K562 (cell line): ENCODE results near the gene MSMO1. TPM values are rescaled to one million over a fixed set of nuclear protein-coding genes. Genes with fewer than 3 reads are reported as not detected.

Experiments
- BCL6 ChIP-seq: fragments of 250-450 bp; sonication (Bioruptor Pico); IDR thresholded peaks from 2 replicates; pipeline ENCODE4 v1.4.0; 2020
- BRF1 ChIP-seq: IDR thresholded peaks from 3 replicates; pipeline ENCODE4 v1.6.1; 2011; ENCODE audit warnings: borderline replicate concordance, mild to moderate bottlenecking; ENCODE audit not compliant: insufficient read length; ENCODE audit errors: extremely low read depth
- E2F1 ChIP-seq: sonication (generic); formaldehyde crosslinking; IDR thresholded peaks from 2 replicates; pipeline ENCODE4 v1.8.1; 2023; ENCODE audit warnings: mild to moderate bottlenecking, missing genetic modification reagents, moderate library complexity
- EHMT2 ChIP-seq: fragments of 450-650 bp; IDR thresholded peaks from 2 replicates; pipeline ENCODE4 v1.6.1; 2018; ENCODE audit warnings: antibody characterized with exemption
- ESRRA ChIP-seq: fragments of 450-650 bp; IDR thresholded peaks from 2 replicates; pipeline ENCODE4 v1.6.1; 2014; ENCODE audit warnings: low read depth, mild to moderate bottlenecking, moderate library complexity, borderline replicate concordance
- FOSL1 ChIP-seq: fragments of 200-800 bp; sonication (Bioruptor generic); conservative IDR thresholded peaks from 2 replicates; pipeline ENCODE4 v1.6.1; 2016; ENCODE audit warnings: missing genetic modification characterization, missing compliant biosample characterization
- GABPB1 ChIP-seq: sonication (generic); formaldehyde crosslinking; IDR thresholded peaks from 2 replicates; pipeline ENCODE4 v1.8.0; 2022; ENCODE audit warnings: mild to moderate bottlenecking, missing genetic modification reagents
- HLTF ChIP-seq: fragments of 450-650 bp; IDR thresholded peaks from 2 replicates; pipeline ENCODE4 v1.6.1; 2016
- NFYB ChIP-seq: IDR thresholded peaks from 2 replicates; pipeline ENCODE4 v1.6.1; 2011; ENCODE audit warnings: mild to moderate bottlenecking, moderate library complexity; ENCODE audit not compliant: insufficient read length; ENCODE audit errors: extremely low read depth
- PBX2 ChIP-seq, 2 experiments: IDR thresholded peaks in 1 of 2; conservative IDR thresholded peaks in 1 of 2; 2 replicates each; pipeline ENCODE4 v1.6.1; 2016; ENCODE audit warnings: low read depth in 2 of 2, mild to moderate bottlenecking in 1 of 2, missing compliant biosample characterization in 1 of 2, missing genetic modification characterization in 1 of 2, moderate library complexity in 1 of 2
- POLR2A ChIP-seq: fragments of 450-650 bp; conservative IDR thresholded peaks from 2 replicates; pipeline ENCODE4 v1.6.1; 2016
- POLR2G ChIP-seq: fragments of 200-400 bp; formaldehyde crosslinking; IDR thresholded peaks from 2 replicates; pipeline ENCODE4 v1.6.1; 2017; ENCODE audit warnings: low read depth, mild to moderate bottlenecking, antibody characterized with exemption, low read length, moderate library complexity
- RB1 ChIP-seq: fragments of 450-650 bp; IDR thresholded peaks from 2 replicates; pipeline ENCODE4 v1.6.1; 2017; ENCODE audit warnings: low read depth, mild to moderate bottlenecking
- SP1 ChIP-seq: sonication (generic); formaldehyde crosslinking; IDR thresholded peaks from 2 replicates; pipeline ENCODE4 v1.8.1; 2022; ENCODE audit warnings: mild to moderate bottlenecking, missing genetic modification reagents
- SRSF1 ChIP-seq: fragments of 200-400 bp; formaldehyde crosslinking; IDR thresholded peaks from 2 replicates; pipeline ENCODE4 v1.6.1; 2017; ENCODE audit warnings: mild to moderate bottlenecking, low read depth, low read length, moderate library complexity
- TAF1 ChIP-seq: IDR thresholded peaks from 2 replicates; pipeline ENCODE4 v1.6.1; 2011; ENCODE audit warnings: mild to moderate bottlenecking, low read length, moderate library complexity; ENCODE audit not compliant: insufficient read depth, control insufficient read depth, severe bottlenecking; ENCODE audit errors: extremely low read depth
- USF1 ChIP-seq: sonication (generic); formaldehyde crosslinking; IDR thresholded peaks from 2 replicates; pipeline ENCODE4 v1.9.0; 2022; ENCODE audit warnings: mild to moderate bottlenecking, missing genetic modification reagents
- ZBED1 ChIP-seq: IDR thresholded peaks from 2 replicates; pipeline ENCODE4 v1.6.1; 2014
- ZBTB2 ChIP-seq: fragments of 450-650 bp; IDR thresholded peaks from 2 replicates; pipeline ENCODE4 v1.6.1; 2016; ENCODE audit warnings: antibody characterized with exemption
- ZBTB7A ChIP-seq: IDR thresholded peaks from 2 replicates; pipeline ENCODE4 v1.6.1; 2011; ENCODE audit warnings: low read depth, mild to moderate bottlenecking, low read length, moderate library complexity, borderline replicate concordance; ENCODE audit not compliant: control insufficient read depth
- ZNF511 ChIP-seq: sonication (generic); formaldehyde crosslinking; IDR thresholded peaks from 2 replicates; pipeline ENCODE4 v1.8.0; 2022; ENCODE audit warnings: mild to moderate bottlenecking, missing genetic modification reagents
- polyA plus RNA-seq, 8 experiments: library from polyadenylated mRNA; depleted of rRNA in 4 of 8; stranded (reverse) in 5 of 8; unstranded in 3 of 8; fragments of >200 nt; fragmentation: Nextera tagmentation in 2 of 8; fragmentation: Illumina TruSeq in 1 of 8; extraction: Ambion mirVana in 2 of 8; extraction: Trizol in 1 of 8; gene quantifications; 2 replicates each; pipeline versions ENCODE4 v1.2.1 to v1.2.3, GENCODE V29; 2011 to 2014; ENCODE audit warnings: inconsistent platforms in 1 of 8, missing spikeins in 1 of 8
- total RNA-seq, 7 experiments: library from RNA; depleted of rRNA in 6 of 7; stranded (reverse); fragments of >200 nt in 6 of 7; fragmentation: Illumina TruSeq in 2 of 7; extraction: Trizol in 2 of 7; gene quantifications; 2 replicates each; pipeline versions ENCODE4 v1.2.1 to v1.2.3, GENCODE V29; 2011 to 2021; ENCODE audit warnings: low replicate concordance in 1 of 7

Gene MSMO1
- total and polyA plus RNA-seq, 9 of the 15 experiments (the other 6 are each of a cell fraction or from before 2014, with no cell fraction given) = 32.0 to 172 (median 63.5) TPM

GRCh38 chr4:165327211-165328100 lies at the start of gene MSMO1 (continued):
- TF ChIP-seq SP1 (CRISPR knock-in tag) (peak; percentile 98), ZNF511 (no peak), PBX2 (CRISPR knock-in tag; IDR thresholded peaks at IDR 0.05; ENCODE audit: low read depth) (no peak), PBX2 (tag; conservative IDR thresholded peaks at IDR 0.05; ENCODE audit: low read depth) (peak; percentile 88), GABPB1 (peak; percentile 41; the same call in 1 of the 2 replicates), ZBTB7A (peak; percentile 22; the same call in 1 of the 2 replicates), ESRRA (peak; percentile 59; the same call in 1 of the 2 replicates), FOSL1 (tag) (0 out of 2 replicates have a peak, but pooled peaks have one; percentile 30), USF1 (CRISPR knock-in tag) (peak; percentile 26; the same call in 1 of the 2 replicates), NFYB (peak; percentile 93), ZBTB2 (0 out of 2 replicates have a peak, but pooled peaks have one; percentile 50), TAF1 (peak; percentile 44), POLR2A (peak; percentile 81), SRSF1 (peak; percentile 98), BRF1 (no peak), EHMT2 (no peak), E2F1 (CRISPR knock-in tag) (no peak), POLR2G (peak; percentile 77), HLTF (peak; percentile 75), BCL6 (CRISPR knock-in tag) (no peak), ZBED1 (0 out of 2 replicates have a peak, but pooled peaks have one; percentile 20), RB1 (peak; percentile 58; the same call in 1 of the 2 replicates)
